Small intestine (tissue), 7 donors: ENCODE results near the gene MXRA8. TPM values are rescaled to one million over a fixed set of nuclear protein-coding genes. Genes with fewer than 3 reads are reported as not detected.
"Not testable (repeated sequence)": the region's sequence is repeated elsewhere in the genome, so short reads cannot be mapped to it uniquely, and the experiment has no call there.

Experiments
- DNase-seq, 2 donors: peaks; one replicate each; pipeline versions ENCODE4 v3.0.0 to v3.0.0-alpha.2; 2013
- FAIRE-seq: peaks from 2 replicates; lab custom pipeline; 2012; peaks lifted over from hg19 to GRCh38; lab: Jason Lieb, UNC
- H3K27ac ChIP-seq, 3 donors: one replicate each; pipeline ENCODE4 v1.5.1; 2013; ENCODE audit warnings: low read length in 2 of 3, mild to moderate bottlenecking in 2 of 3, control low read depth in 1 of 3, inconsistent platforms in 1 of 3, low read depth in 1 of 3, moderate library complexity in 1 of 3
- H3K27me3 ChIP-seq, 3 donors: one replicate each; pipeline ENCODE4 v1.6.1; 2013; ENCODE audit warnings: low read length in 3 of 3, inconsistent platforms in 1 of 3; ENCODE audit not compliant: control insufficient read depth in 3 of 3, insufficient read depth in 3 of 3
- H3K36me3 ChIP-seq, 3 donors: one replicate each; pipeline ENCODE4 v1.6.1; 2013; ENCODE audit warnings: low read length in 3 of 3, inconsistent platforms in 1 of 3, low read depth in 1 of 3, mild to moderate bottlenecking in 1 of 3, moderate library complexity in 1 of 3; ENCODE audit not compliant: control insufficient read depth in 3 of 3, insufficient read depth in 2 of 3
- H3K4me1 ChIP-seq, 3 donors: one replicate each; pipeline ENCODE4 v1.6.1; 2013; ENCODE audit warnings: low read length in 2 of 3, inconsistent platforms in 1 of 3, low read depth in 1 of 3, mild to moderate bottlenecking in 1 of 3, moderate library complexity in 1 of 3; ENCODE audit not compliant: control insufficient read depth in 3 of 3, insufficient read depth in 2 of 3
- H3K4me3 ChIP-seq, 3 donors: one replicate each; pipeline ENCODE4 v1.5.1; 2013; ENCODE audit warnings: low read length in 3 of 3, control low read depth in 1 of 3, inconsistent platforms in 1 of 3, low read depth in 1 of 3, mild to moderate bottlenecking in 1 of 3, moderate library complexity in 1 of 3
- H3K9me3 ChIP-seq, 2 donors: one replicate each; pipeline ENCODE4 v1.6.1; 2013; ENCODE audit warnings: low read depth in 1 of 2, low read length in 1 of 2; ENCODE audit not compliant: control insufficient read depth in 2 of 2, insufficient read depth in 1 of 2
- WGBS, 3 donors: extraction: QIAGEN DNeasy Blood & Tissue Kit; methylation state at CpG; one replicate each; pipeline ENCODE4 v1.1.7; 2013; 5-methylcytosine and 5-hydroxymethylcytosine counted together
- polyA plus RNA-seq, 4 donors: library from polyadenylated mRNA; stranded (reverse) in 3 of 4; unstranded in 1 of 4; fragments of 200-250 nt in 3 of 4; fragments of 120-200 nt in 1 of 4; gene quantifications; one replicate each; pipeline versions ENCODE4 v1.2.1 to v1.2.3, GENCODE V29; 2013
- donor health status: healthy with polysubstance abuse.
- donor health status: control.
- donor health status: control.
- donor health status: Bipolar disorder and iron deficiency.
- donor health status: healthy.

Gene MXRA8
- polyA plus RNA-seq, 4 donors = 2.7 to 538 (median 14.7) TPM

- not testable (repeated sequence) for DNase-seq
Measured at GRCh38 chr1:1370094-1370493, 11.7 kb upstream of the MXRA8 start.

GRCh38 chr1:1367315-1367714, 9.0 kb upstream of the MXRA8 start:
- Histone ChIP-seq H3K4me1 (peaks cover 0 to 12% (median 0%) of the 10 kb centered on the region in 3 donors), H3K27me3 (no peaks in the 10 kb centered on the region), H3K4me3 (no peak overlapping the region), H3K36me3 (peaks cover 0 to 14% (median 0%) of the 10 kb centered on the region in 3 donors), H3K27ac (no peak overlapping the region), H3K9me3 (peaks cover 0 to 5% of the 10 kb centered on the region in 2 donors)
- DNase-seq (no peak), FAIRE-seq (no peak)
- 97 to 98% (median 97%) methylated on average over 5 of the region's 5 CpGs for WGBS, 3 donors

More at GRCh38 chr1:1370094-1370493, 11.7 kb upstream of the MXRA8 start:
- H3K27me3 ChIP-seq, H3K9me3 ChIP-seq, H3K27ac ChIP-seq, H3K4me3 ChIP-seq, FAIRE-seq: not testable (repeated sequence)
- Histone ChIP-seq H3K36me3 (peaks cover 0 to 32% (median 3%) of the 10 kb centered on the region in 3 donors), H3K4me1 (peaks cover 0 to 28% (median 3%) of the 10 kb centered on the region in 3 donors)
- 90 to 93% (median 93%) methylated on average over 14 of the region's 14 CpGs for WGBS, 3 donors

- FAIRE-seq = no peak
- Histone ChIP-seq H3K36me3 (peaks cover 0 to 10% (median 0%) of the 10 kb centered on the region in 3 donors), H3K4me1 (peaks cover 0 to 12% (median 0%) of the 10 kb centered on the region in 3 donors), H3K27me3 (no peaks in the 10 kb centered on the region), H3K4me3 (no peak overlapping the region), H3K9me3 (peaks cover 0 to 5% of the 10 kb centered on the region in 2 donors), H3K27ac (no peak overlapping the region)
- DNase-seq = no peak
- WGBS, 3 donors = 96 to 100% (median 97%) methylated on average over 3 of the region's 3 CpGs
Measured at GRCh38 chr1:1366699-1367066, 8.3 kb upstream of the MXRA8 start.

GRCh38 chr1:1365875-1366698, 7.7 kb upstream of the MXRA8 start:
- no peak overlapping the region for H3K27ac ChIP-seq
- 80 to 84% (median 83%) methylated on average over 10 of the region's 10 CpGs for WGBS, 3 donors
- FAIRE-seq (no peak), DNase-seq (no peak)
- H3K4me1 ChIP-seq = peaks cover 0 to 10% (median 0%) of the 10 kb centered on the region in 3 donors
- H3K9me3 ChIP-seq = peaks cover 0 to 5% of the 10 kb centered on the region in 2 donors
- peaks cover 0 to 4% (median 0%) of the 10 kb centered on the region in 3 donors for H3K36me3 ChIP-seq
- H3K27me3 ChIP-seq = no peaks in the 10 kb centered on the region
- H3K4me3 ChIP-seq = no peak overlapping the region

- FAIRE-seq (no peak), DNase-seq (peak in 1 of 2 donors; percentile 56)
Measured at GRCh38 chr1:1364266-1364665, 5.9 kb upstream of the MXRA8 start.

GRCh38 chr1:1361982-1362423, 3.6 kb upstream of the MXRA8 start:
- DNase-seq (peak in 1 of 2 donors; percentile 55), FAIRE-seq (no peak)
- Histone ChIP-seq H3K4me3 (no peak overlapping the region), H3K9me3 (peaks cover 0 to 3% of the 10 kb centered on the region in 2 donors), H3K36me3 (peaks cover 0 to 2% (median 0%) of the 10 kb centered on the region in 3 donors), H3K27me3 (no peaks in the 10 kb centered on the region), H3K4me1 (peaks cover 0 to 43% (median 0%) of the 10 kb centered on the region in 3 donors), H3K27ac (peak overlapping the region in 2 of 3 donors; percentile 49 to 67)
- 26 to 36% (median 31%) methylated on average over 13 of the region's 13 CpGs for WGBS, 3 donors

More at GRCh38 chr1:1364266-1364665, 5.9 kb upstream of the MXRA8 start:
- peaks cover 0 to 5% of the 10 kb centered on the region in 2 donors for H3K9me3 ChIP-seq
- H3K4me3 ChIP-seq = no peak overlapping the region
- no peak overlapping the region for H3K27ac ChIP-seq
- H3K27me3 ChIP-seq = no peaks in the 10 kb centered on the region
- peaks cover 0 to 24% (median 0%) of the 10 kb centered on the region in 3 donors for H3K4me1 ChIP-seq
- H3K36me3 ChIP-seq = no peaks in the 10 kb centered on the region
- 36 to 67% (median 42%) methylated on average over 14 of the region's 14 CpGs for WGBS, 3 donors

GRCh38 chr1:1361233-1361981, 3.1 kb upstream of the MXRA8 start:
- H3K27me3 ChIP-seq = no peaks in the 10 kb centered on the region
- WGBS, 3 donors = 71 to 77% (median 73%) methylated on average over 30 to 35 of the region's 35 CpGs
- DNase-seq (no peak), FAIRE-seq (no peak)
- H3K9me3 ChIP-seq = peaks cover 0 to 3% of the 10 kb centered on the region in 2 donors
- no peak overlapping the region for H3K4me3 ChIP-seq
- peaks cover 0 to 47% (median 0%) of the 10 kb centered on the region in 3 donors for H3K4me1 ChIP-seq
- peaks cover 0 to 6% (median 0%) of the 10 kb centered on the region in 3 donors for H3K36me3 ChIP-seq
- peak overlapping the region in 2 of 3 donors; percentile 19 to 49 for H3K27ac ChIP-seq
